Fibroblast of skin of abdomen (primary cell): ENCODE results near the gene CYP2F1. TPM values are rescaled to one million over a fixed set of nuclear protein-coding genes. Genes with fewer than 3 reads are reported as not detected.
"Not testable (repeated sequence)": the region's sequence is repeated elsewhere in the genome, so short reads cannot be mapped to it uniquely, and the experiment has no call there.

Source experiments
- DNase-seq: peaks from one replicate; pipeline ENCODE4 v3.0.0-alpha.2; 2013
- polyA plus RNA-seq, 2 experiments: library from polyadenylated mRNA; unstranded; fragments of 120-200 nt; gene quantifications; one replicate each; pipeline ENCODE4 v1.2.1, GENCODE V29; 2013; ENCODE audit not compliant: insufficient read length in 2 of 2

The CYP2F1 gene
- polyA plus RNA-seq (2013, experiment 1 of 2; ENCODE audit: insufficient read length): not detected
- polyA plus RNA-seq (2013, experiment 2 of 2; ENCODE audit: insufficient read length): not detected

GRCh38 chr19:41114132-41114531 lies at the start of gene CYP2F1:
Gene CYP2F1 (plus strand): TSS chr19:41114432. CDS start chr19:41116189, 1,757 bp downstream.
- no peak for DNase-seq

GRCh38 chr19:41064974-41065569 lies 49.2 kb upstream of the CYP2F1 start:
- peak; percentile 4 for DNase-seq

GRCh38 chr19:41076286-41076685 lies 37.9 kb upstream of the CYP2F1 start:
- DNase-seq: no peak

- no peak for DNase-seq
Observed at GRCh38 chr19:41083516-41083915, 30.7 kb upstream of the CYP2F1 start.

GRCh38 chr19:41085748-41086415 lies 28.4 kb upstream of the CYP2F1 start:
- no peak for DNase-seq

- DNase-seq: no peak
Observed at GRCh38 chr19:41088151-41088550, 26.1 kb upstream of the CYP2F1 start, which contains the start of gene CYP2A13. Gene CYP2A13 (plus strand): TSS chr19:41088451. CDS start chr19:41088472, 21 bp downstream.

- no peak for DNase-seq
Observed at GRCh38 chr19:41089959-41090358, 24.3 kb upstream of the CYP2F1 start.

GRCh38 chr19:41095703-41096102 lies 18.5 kb upstream of the CYP2F1 start:
- no peak for DNase-seq

GRCh38 chr19:41096353-41096752 lies 17.9 kb upstream of the CYP2F1 start:
- DNase-seq: no peak

- no peak for DNase-seq
Observed at GRCh38 chr19:41097302-41097701, 16.9 kb upstream of the CYP2F1 start.

- DNase-seq: no peak
Observed at GRCh38 chr19:41098762-41099161, 15.5 kb upstream of the CYP2F1 start.

- DNase-seq: not testable (repeated sequence)
Observed at GRCh38 chr19:41102210-41102609, 12.0 kb upstream of the CYP2F1 start.

- DNase-seq: no peak
Observed at GRCh38 chr19:41106177-41106576, 8.1 kb upstream of the CYP2F1 start.

- DNase-seq: no peak
Observed at GRCh38 chr19:41111296-41111695, 2.9 kb upstream of the CYP2F1 start.

GRCh38 chr19:41111750-41112295 lies 2.4 kb upstream of the CYP2F1 start:
- DNase-seq: no peak

- DNase-seq: no peak
Observed at GRCh38 chr19:41112728-41113290, 1.4 kb upstream of the CYP2F1 start.

- DNase-seq: no peak
Observed at GRCh38 chr19:41116261-41116660, 2.0 kb downstream of the CYP2F1 start.

- not testable (repeated sequence) for DNase-seq
Observed at GRCh38 chr19:41120929-41121911, 7.0 kb downstream of the CYP2F1 start.

GRCh38 chr19:41122846-41123245 lies 8.6 kb downstream of the CYP2F1 start:
- DNase-seq: not testable (repeated sequence)

- DNase-seq: no peak
Observed at GRCh38 chr19:41123716-41124294, 9.6 kb downstream of the CYP2F1 start.

GRCh38 chr19:41126765-41127203 lies 12.6 kb downstream of the CYP2F1 start:
- not testable (repeated sequence) for DNase-seq

GRCh38 chr19:41127362-41127761 lies 13.1 kb downstream of the CYP2F1 start:
- DNase-seq: not testable (repeated sequence)
